Measurements from ENCODE around the gene SNRK. TPM values are rescaled to one million over a fixed set of nuclear protein-coding genes. Genes with fewer than 3 reads are reported as not detected.

The SNRK gene
- polyA plus RNA-seq, 1 experiment = 11.4 TPM

GRCh38 chr3:43249405-43249804, 36.9 kb upstream of the SNRK start:
- H3K27ac ChIP-seq (ENCODE audit: low read depth, low read length) = no peak overlapping the region
- H3K4me3 ChIP-seq (ENCODE audit: low read depth, low read length) = no peak overlapping the region
- TF ChIP-seq, protein P1, sequence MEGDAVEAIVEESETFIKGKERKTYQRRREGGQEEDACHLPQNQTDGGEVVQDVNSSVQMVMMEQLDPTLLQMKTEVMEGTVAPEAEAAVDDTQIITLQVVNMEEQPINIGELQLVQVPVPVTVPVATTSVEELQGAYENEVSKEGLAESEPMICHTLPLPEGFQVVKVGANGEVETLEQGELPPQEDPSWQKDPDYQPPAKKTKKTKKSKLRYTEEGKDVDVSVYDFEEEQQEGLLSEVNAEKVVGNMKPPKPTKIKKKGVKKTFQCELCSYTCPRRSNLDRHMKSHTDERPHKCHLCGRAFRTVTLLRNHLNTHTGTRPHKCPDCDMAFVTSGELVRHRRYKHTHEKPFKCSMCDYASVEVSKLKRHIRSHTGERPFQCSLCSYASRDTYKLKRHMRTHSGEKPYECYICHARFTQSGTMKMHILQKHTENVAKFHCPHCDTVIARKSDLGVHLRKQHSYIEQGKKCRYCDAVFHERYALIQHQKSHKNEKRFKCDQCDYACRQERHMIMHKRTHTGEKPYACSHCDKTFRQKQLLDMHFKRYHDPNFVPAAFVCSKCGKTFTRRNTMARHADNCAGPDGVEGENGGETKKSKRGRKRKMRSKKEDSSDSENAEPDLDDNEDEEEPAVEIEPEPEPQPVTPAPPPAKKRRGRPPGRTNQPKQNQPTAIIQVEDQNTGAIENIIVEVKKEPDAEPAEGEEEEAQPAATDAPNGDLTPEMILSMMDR (IDR thresholded peaks at IDR 0.05; ENCODE audit: low read depth, low read length) = no peak
- CTCF ChIA-PET = no interaction called here
- peaks cover 14% of the 10 kb centered on the region for H3K27me3 ChIP-seq (ENCODE audit: control insufficient read depth, insufficient read depth, low read length)
- POLR2A ChIA-PET = no interaction called here
- no peaks in the 10 kb centered on the region for H3K9me3 ChIP-seq (ENCODE audit: control insufficient read depth, insufficient read depth, low read length)
- no peak for DNase-seq (ENCODE audit: low read depth, low spot score)

GRCh38 chr3:43253294-43253693, 33.0 kb upstream of the SNRK start:
- Histone ChIP-seq H3K27ac (ENCODE audit: low read depth, low read length) (no peak overlapping the region), H3K9me3 (ENCODE audit: control insufficient read depth, insufficient read depth, low read length) (no peaks in the 10 kb centered on the region), H3K27me3 (ENCODE audit: control insufficient read depth, insufficient read depth, low read length) (peaks cover 10% of the 10 kb centered on the region), H3K4me3 (ENCODE audit: low read depth, low read length) (no peak overlapping the region)
- TF ChIP-seq, protein P1 (IDR thresholded peaks at IDR 0.05; ENCODE audit: low read depth, low read length) = no peak
- no peak for DNase-seq (ENCODE audit: low read depth, low spot score)
- CTCF ChIA-PET = interaction anchor here (0.8 to 1.3 kb wide), 2 partner anchors 92 to 291 kb away, joined by 3 to 5 read pairs; no protein-coding TSS in a partner anchor
- POLR2A ChIA-PET = no interaction called here

DNA sequence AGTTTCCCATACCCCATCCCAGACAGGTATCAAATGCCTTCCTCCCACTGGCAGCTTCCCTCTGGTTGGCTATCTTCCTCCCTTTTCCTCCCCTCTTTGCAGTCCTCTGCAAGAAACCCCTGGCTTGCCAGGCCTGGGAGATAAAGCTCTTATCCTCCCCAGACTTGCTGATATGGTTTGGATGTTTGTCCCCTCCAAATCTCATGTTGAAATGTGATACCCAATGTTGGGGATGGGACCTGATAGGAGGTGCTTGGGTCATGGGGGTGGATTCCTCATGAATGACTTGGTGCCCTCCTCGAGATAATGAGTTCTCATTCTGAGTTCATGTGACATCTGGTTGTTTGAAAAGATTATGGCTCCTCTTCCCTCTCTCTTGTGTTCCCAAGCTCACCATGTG, 32.2 kb upstream of the SNRK start:
- no peak overlapping the region for H3K4me3 ChIP-seq (ENCODE audit: low read depth, low read length)
- POLR2A ChIA-PET = no interaction called here
- CTCF ChIA-PET = interaction anchor here (1.0 kb wide), 1 partner anchor 9 kb away, joined by 3 read pairs; no protein-coding TSS in a partner anchor

DNA sequence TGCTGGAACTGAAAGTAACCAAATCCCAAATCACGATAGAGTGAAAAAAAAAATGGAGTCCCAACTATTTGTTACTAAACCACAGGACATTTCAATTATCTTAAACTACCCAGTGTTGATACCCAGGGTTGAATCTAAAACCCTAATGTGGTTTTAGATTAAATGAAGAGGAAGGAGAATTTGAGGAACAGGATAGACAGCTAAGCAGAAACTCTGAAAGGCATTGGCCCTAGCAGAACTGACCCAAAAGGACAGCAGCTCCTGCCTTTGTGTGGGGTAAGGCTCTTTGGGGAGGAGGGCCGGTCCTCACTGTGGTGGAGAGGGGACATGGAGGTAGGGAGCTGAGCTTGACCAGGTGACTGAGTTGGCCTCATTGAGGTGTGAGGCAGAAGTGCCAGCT, 30.7 kb upstream of the SNRK start:
- TF ChIP-seq, protein P1 (IDR thresholded peaks at IDR 0.05; ENCODE audit: low read depth, low read length) = no peak
- H3K9me3 ChIP-seq (ENCODE audit: control insufficient read depth, insufficient read depth, low read length) = no peaks in the 10 kb centered on the region
- POLR2A ChIA-PET = no interaction called here
- H3K27me3 ChIP-seq (ENCODE audit: control insufficient read depth, insufficient read depth, low read length) = peaks cover 7% of the 10 kb centered on the region
- CTCF ChIA-PET = no interaction called here
- no peak overlapping the region for H3K4me3 ChIP-seq (ENCODE audit: low read depth, low read length)
- DNase-seq (ENCODE audit: low read depth, low spot score) = no peak
- H3K27ac ChIP-seq (ENCODE audit: low read depth, low read length) = no peak overlapping the region

More for the DNA sequence above, 32.2 kb upstream of the SNRK start:
- Histone ChIP-seq H3K9me3 (ENCODE audit: control insufficient read depth, insufficient read depth, low read length) (no peaks in the 10 kb centered on the region), H3K27ac (ENCODE audit: low read depth, low read length) (no peak overlapping the region), H3K27me3 (ENCODE audit: control insufficient read depth, insufficient read depth, low read length) (peaks cover 5% of the 10 kb centered on the region)
- no peak for DNase-seq (ENCODE audit: low read depth, low spot score)
- TF ChIP-seq, protein P1 (IDR thresholded peaks at IDR 0.05; ENCODE audit: low read depth, low read length) = no peak

- POLR2A ChIA-PET = interaction anchor here (0.6 kb wide), 1 partner anchor 510 kb away, joined by 8 read pairs; no protein-coding TSS in a partner anchor
- CTCF ChIA-PET = no interaction called here
- no peak overlapping the region for H3K27ac ChIP-seq (ENCODE audit: low read depth, low read length)
- DNase-seq (ENCODE audit: low read depth, low spot score) = no peak
- no peaks in the 10 kb centered on the region for H3K9me3 ChIP-seq (ENCODE audit: control insufficient read depth, insufficient read depth, low read length)
- peaks cover 9% of the 10 kb centered on the region for H3K27me3 ChIP-seq (ENCODE audit: control insufficient read depth, insufficient read depth, low read length)
- no peak overlapping the region for H3K4me3 ChIP-seq (ENCODE audit: low read depth, low read length)
- TF ChIP-seq, protein P1 (IDR thresholded peaks at IDR 0.05; ENCODE audit: low read depth, low read length) = no peak
These were observed 29.5 kb upstream of the SNRK start for GRCh38 chr3:43256714-43257461.
